IMR-90 (cell line): ENCODE data around the gene CD276. TPM values are rescaled to one million over a fixed set of nuclear protein-coding genes. Genes with fewer than 3 reads are reported as not detected.

Experiments
- ATAC-seq: fragments of 200-7000 bp; cut with Tn5 transposase; 2 replicates; pipeline ENCODE4 v1.9.1; 2020; ENCODE audit warnings: low read depth, mild to moderate bottlenecking, moderate library complexity
- BruUV-seq: library from RNA; stranded (reverse); fragments of 400-500 nt; replicated peaks from 2 replicates; lab custom pipeline; 2021; lab: Mats Ljungman, UMichigan
- CTCF ChIA-PET: fragments of 300-600 bp; formaldehyde crosslinking; extraction: SDS; loops from one replicate; lab custom pipeline; 2021; ENCODE audit warnings: antibody characterized with exemption; lab: Yijun Ruan, JAX
- POLR2A ChIA-PET: fragments of 300-600 bp; sonication (Branson Sonifier 250); formaldehyde crosslinking; loops from one replicate; lab custom pipeline; 2022; ENCODE audit warnings: antibody characterized with exemption; ENCODE audit not compliant: unreplicated experiment; lab: Charles Lee
- DNase-seq: peaks from one replicate; pipeline ENCODE4 v3.0.0; 2013
- H2AFZ ChIP-seq: replicated peaks from 2 replicates; pipeline ENCODE3; 2013; ENCODE audit warnings: low read length, mild to moderate bottlenecking; ENCODE audit not compliant: poor library complexity
- H2AK5ac ChIP-seq: 2 replicates; pipeline ENCODE4 v1.6.1; 2013; ENCODE audit warnings: low read depth, low read length, inconsistent platforms
- H2AK9ac ChIP-seq: replicated peaks from 2 replicates; pipeline ENCODE3; 2013; ENCODE audit warnings: mild to moderate bottlenecking, low read depth, low read length, moderate library complexity; ENCODE audit not compliant: poor library complexity
- H2BK120ac ChIP-seq: 2 replicates; pipeline ENCODE4 v1.6.1; 2013; ENCODE audit warnings: low read depth, low read length, inconsistent platforms
- H2BK15ac ChIP-seq: 3 replicates; pipeline ENCODE4 v1.6.1; 2013; ENCODE audit warnings: low read depth, low read length, inconsistent platforms
- H2BK20ac ChIP-seq: 2 replicates; pipeline ENCODE4 v1.6.1; 2013; ENCODE audit warnings: low read depth, mild to moderate bottlenecking, inconsistent platforms, low read length, moderate library complexity
- H2BK5ac ChIP-seq: 2 replicates; pipeline ENCODE4 v1.6.1; 2013; ENCODE audit warnings: mild to moderate bottlenecking, low read depth, low read length, inconsistent platforms; ENCODE audit not compliant: poor library complexity, severe bottlenecking
- H3K14ac ChIP-seq: replicated peaks from 2 replicates; pipeline ENCODE4 v1.6.1; 2013; ENCODE audit warnings: low read depth, low read length, inconsistent platforms
- H3K18ac ChIP-seq: 2 replicates; pipeline ENCODE4 v1.6.1; 2013; ENCODE audit warnings: low read depth, low read length, control low read depth
- H3K23ac ChIP-seq: 2 replicates; pipeline ENCODE4 v1.6.1; 2013; ENCODE audit warnings: low read depth, low read length, inconsistent platforms
- H3K27ac ChIP-seq: 2 replicates; pipeline ENCODE4 v1.5.1; 2013; ENCODE audit warnings: mild to moderate bottlenecking, control low read depth, low read length; ENCODE audit not compliant: insufficient read depth
- H3K27me3 ChIP-seq: 2 replicates; pipeline ENCODE4 v1.6.1; 2013; ENCODE audit warnings: low read length; ENCODE audit not compliant: control insufficient read depth, insufficient read depth
- H3K36me3 ChIP-seq: 2 replicates; pipeline ENCODE4 v1.6.1; 2013; ENCODE audit warnings: low read length, mixed read lengths; ENCODE audit not compliant: control insufficient read depth, insufficient read depth
- H3K4ac ChIP-seq: 2 replicates; pipeline ENCODE4 v1.6.1; 2013; ENCODE audit warnings: low read depth, low read length, inconsistent platforms
- H3K4me1 ChIP-seq: 2 replicates; pipeline ENCODE4 v1.6.1; 2013; ENCODE audit warnings: low read length, mixed read lengths; ENCODE audit not compliant: control insufficient read depth, insufficient read depth
- H3K4me2 ChIP-seq: 2 replicates; pipeline ENCODE4 v1.6.1; 2013; ENCODE audit warnings: low read depth, mild to moderate bottlenecking, control low read depth, low read length, moderate library complexity
- H3K4me3 ChIP-seq: 2 replicates; pipeline ENCODE4 v1.5.1; 2013; ENCODE audit warnings: low read depth, mild to moderate bottlenecking, control low read depth, low read length, moderate library complexity; ENCODE audit not compliant: insufficient read depth
- H3K56ac ChIP-seq: 2 replicates; pipeline ENCODE4 v1.6.1; 2013; ENCODE audit warnings: low read length, inconsistent platforms; ENCODE audit not compliant: insufficient read depth; ENCODE audit errors: extremely low read depth
- H3K79me1 ChIP-seq, 2 experiments: 2 replicates each; pipeline ENCODE4 v1.6.1; 2013; ENCODE audit warnings: low read length in 2 of 2, inconsistent platforms in 1 of 2, low read depth in 1 of 2
- H3K9ac ChIP-seq: 2 replicates; pipeline ENCODE4 v1.6.1; 2013; ENCODE audit warnings: low read depth, low read length, control low read depth
- H3K9me1 ChIP-seq: 2 replicates; pipeline ENCODE4 v1.6.1; 2013; ENCODE audit warnings: low read length, inconsistent platforms; ENCODE audit not compliant: insufficient read depth
- H3K9me3 ChIP-seq: 2 replicates; pipeline ENCODE4 v1.6.1; 2013; ENCODE audit warnings: low read length; ENCODE audit not compliant: control insufficient read depth, insufficient read depth
- H4K20me1 ChIP-seq: 2 replicates; pipeline ENCODE4 v1.6.1; 2013; ENCODE audit warnings: low read length, inconsistent platforms; ENCODE audit not compliant: insufficient read depth
- H4K5ac ChIP-seq: 2 replicates; pipeline ENCODE4 v1.6.1; 2013; ENCODE audit warnings: mild to moderate bottlenecking, low read depth, low read length, control low read depth
- H4K8ac ChIP-seq, 2 experiments: 2 replicates each; pipeline ENCODE4 v1.6.1; 2013; ENCODE audit warnings: low read depth in 2 of 2, low read length in 2 of 2, control low read depth in 1 of 2, inconsistent platforms in 1 of 2
- H4K91ac ChIP-seq: 2 replicates; pipeline ENCODE4 v1.6.1; 2013; ENCODE audit warnings: low read depth, low read length, inconsistent platforms; ENCODE audit not compliant: insufficient read depth
- CTCF ChIP-seq: conservative IDR thresholded peaks from 2 replicates; pipeline ENCODE4 v1.5.1; 2012; ENCODE audit warnings: mild to moderate bottlenecking, low read depth, low read length, improper control_type of control experiment
- POLR2A ChIP-seq: IDR thresholded peaks from 2 replicates; pipeline ENCODE4 v1.6.1; 2012; ENCODE audit warnings: mild to moderate bottlenecking, low read depth, low read length
- SMC3 ChIP-seq: fragments of 150-350 bp; IDR thresholded peaks from 2 replicates; pipeline ENCODE4 v1.6.1; 2016; ENCODE audit warnings: low read depth, mild to moderate bottlenecking, antibody characterized with exemption, low read length, moderate library complexity
- WGBS, 2 experiments: methylation state at CpG; one replicate each; pipeline versions ENCODE4 v1.1.5 to v1.1.7; 2013; ENCODE audit warnings: missing lambda C conversion rate in 2 of 2; ENCODE audit not compliant: insufficient read length in 1 of 2; ENCODE audit errors: extremely low coverage in 2 of 2; 5-methylcytosine and 5-hydroxymethylcytosine counted together
- dilution Hi-C: fragments of 300-500 bp; cut with HindIII; formaldehyde crosslinking; loops from one replicate; pipeline ENCODE4 v1.14.3; 2018; ENCODE audit warnings: low sequenced_read_pairs; ENCODE audit not compliant: unreplicated experiment
- in situ Hi-C: fragments of 300-500 bp; cut with MboI; formaldehyde crosslinking; loops from 3 replicates; pipeline ENCODE4 v1.14.3; 2019; ENCODE audit warnings: low sequenced_read_pairs, inconsistent platforms, mixed read lengths
- intact Hi-C: fragments of 100-400 bp; cut with micrococcal nuclease; formaldehyde crosslinking; loops from 2 replicates; pipeline ENCODE4 v1.10.0; 2022
- polyA plus RNA-seq, 3 experiments: library from polyadenylated mRNA; depleted of rRNA; stranded (reverse); fragments of >200 nt; gene quantifications; 2 replicates each; pipeline ENCODE4 v1.2.3, GENCODE V29; 2012; ENCODE audit warnings: low replicate concordance in 1 of 3
- total RNA-seq: library from RNA; depleted of rRNA; stranded (reverse); fragments of >200 nt; gene quantifications from 2 replicates; pipeline ENCODE4 v1.2.3, GENCODE V29; 2012

CD276 gene
- total and polyA plus RNA-seq, 2 of the 4 experiments (the other 2 are of a cell fraction) = 30.8 to 149 TPM

GRCh38 chr15:73691396-73691795 is 7.2 kb downstream of the CD276 start:
- Histone ChIP-seq H3K18ac (no peak overlapping the region), H2BK15ac (peak overlapping the region; percentile 50; the same call in 2 of the 3 replicates), H3K9me1 (peaks cover 69% of the 10 kb centered on the region), H3K56ac (no peak overlapping the region), H3K36me3 (no peaks in the 10 kb centered on the region), H3K23ac (no peak overlapping the region; the same call in 1 of the 2 replicates), H3K9me3 (no peaks in the 10 kb centered on the region), H2BK20ac (no peak overlapping the region), H3K79me1 (peaks cover 14 to 95% of the 10 kb centered on the region in 2 experiments), H2BK5ac (no peak overlapping the region), H3K4ac (no peak overlapping the region; the same call in 1 of the 2 replicates), H2AK5ac (peak overlapping the region; percentile 63; the same call in 1 of the 2 replicates), H2AK9ac (peak overlapping the region; percentile 29), H4K8ac (no peak overlapping the region), H4K20me1 (peaks cover 85% of the 10 kb centered on the region), H4K5ac (no peak overlapping the region), H2BK120ac (no peak overlapping the region), H3K4me3 (no peak overlapping the region), H2AFZ (no peak overlapping the region), H3K14ac (peak overlapping the region; percentile 44; the same call in 1 of the 2 replicates), H3K9ac (no peak overlapping the region; the same call in 1 of the 2 replicates), H3K4me1 (peaks cover 46% of the 10 kb centered on the region), H3K27ac (no peak overlapping the region), H3K4me2 (no peak overlapping the region), H3K27me3 (no peaks in the 10 kb centered on the region), H4K91ac (no peak overlapping the region)
- DNase-seq (peak; percentile 77), ATAC-seq (peak; percentile 66)
- POLR2A ChIA-PET = no interaction called here
- intact Hi-C loops (no loop called here), dilution Hi-C loops (no loop called here), in situ Hi-C loops (no loop called here)
- no TSS peak for BruUV-seq
- TF ChIP-seq SMC3 (0 out of 2 replicates have a peak, but pooled peaks have one; percentile 9), POLR2A (no peak), CTCF (peak; percentile 33)
- CTCF ChIA-PET = interaction anchor here (0.8 to 1.7 kb wide), 3 partner anchors 9 to 59 kb away, joined by 3 to 5 read pairs (median 3); no protein-coding TSS in a partner anchor
- 58% methylated on average over 5 of the region's 6 CpGs; no CpG with 5 or more reads in 1 of the 2 experiments for WGBS, 2 experiments
